Osteocyte (in vitro differentiated cells): ENCODE results near the gene RBM48. TPM values are rescaled to one million over a fixed set of nuclear protein-coding genes. Genes with fewer than 3 reads are reported as not detected.

Experiments
- DNase-seq: peaks from one replicate; pipeline ENCODE4 v3.0.0; 2021; ENCODE audit warnings: mixed read lengths; ENCODE audit not compliant: unreplicated experiment; ENCODE audit errors: extremely low spot score
- H3K27ac Mint-ChIP-seq: one replicate; pipeline ENCODE4 v1.8.0; 2021; ENCODE audit warnings: mild to moderate bottlenecking, mixed read lengths; ENCODE audit not compliant: unreplicated experiment
- H3K27me3 Mint-ChIP-seq: one replicate; pipeline ENCODE4 v1.8.0; 2021; ENCODE audit warnings: mixed read lengths; ENCODE audit not compliant: unreplicated experiment
- H3K36me3 Mint-ChIP-seq: one replicate; pipeline ENCODE4 v1.8.0; 2021; ENCODE audit warnings: mixed read lengths; ENCODE audit not compliant: unreplicated experiment
- H3K4me1 Mint-ChIP-seq: one replicate; pipeline ENCODE4 v1.8.0; 2021; ENCODE audit warnings: mixed read lengths; ENCODE audit not compliant: unreplicated experiment
- H3K4me3 Mint-ChIP-seq: one replicate; pipeline ENCODE4 v1.8.0; 2021; ENCODE audit warnings: mild to moderate bottlenecking, moderate library complexity, mixed read lengths; ENCODE audit not compliant: unreplicated experiment
- H3K9me3 Mint-ChIP-seq: one replicate; pipeline ENCODE4 v1.8.0; 2021; ENCODE audit warnings: mixed read lengths; ENCODE audit not compliant: unreplicated experiment
- CTCF ChIP-seq: fragments of 200-600 bp; sonication (generic); IDR thresholded peaks from 2 replicates; pipeline ENCODE4 v1.5.0; 2021; ENCODE audit warnings: antibody characterized with exemption, mild to moderate bottlenecking, moderate library complexity
- total RNA-seq: library from RNA; stranded (reverse); gene quantifications from 2 replicates; pipeline ENCODE4 v1.2.1, GENCODE V29; 2021

The RBM48 gene
- total RNA-seq, 1 donor from 2014 or later: 15.5 TPM

- Mint-ChIP-seq H3K36me3 (peaks cover 42% of the 10 kb centered on the region), H3K9me3 (no peaks in the 10 kb centered on the region), H3K27ac (no peak overlapping the region), H3K27me3 (no peaks in the 10 kb centered on the region), H3K4me3 (no peak overlapping the region), H3K4me1 (no peaks in the 10 kb centered on the region)
- DNase-seq: no peak
- TF ChIP-seq CTCF: no peak
Observed at GRCh38 chr7:92504563-92504962, 24.0 kb upstream of the RBM48 start.

- Mint-ChIP-seq H3K27me3 (no peaks in the 10 kb centered on the region), H3K4me3 (no peak overlapping the region), H3K27ac (no peak overlapping the region), H3K36me3 (peaks cover 32% of the 10 kb centered on the region), H3K9me3 (no peaks in the 10 kb centered on the region), H3K4me1 (no peaks in the 10 kb centered on the region)
- TF ChIP-seq CTCF: no peak
- no peak for DNase-seq
Observed at GRCh38 chr7:92506363-92506762, 22.2 kb upstream of the RBM48 start.

- Mint-ChIP-seq H3K27me3 (no peaks in the 10 kb centered on the region), H3K4me3 (no peak overlapping the region), H3K4me1 (no peaks in the 10 kb centered on the region), H3K36me3 (peaks cover 35% of the 10 kb centered on the region), H3K9me3 (no peaks in the 10 kb centered on the region), H3K27ac (no peak overlapping the region)
- no peak for DNase-seq
- TF ChIP-seq CTCF: no peak
Observed at GRCh38 chr7:92508946-92509345, 19.6 kb upstream of the RBM48 start.

GRCh38 chr7:92513167-92513902 is 15.3 kb upstream of the RBM48 start:
- H3K4me1 Mint-ChIP-seq: no peaks in the 10 kb centered on the region

GRCh38 chr7:92517631-92518030 is 11.0 kb upstream of the RBM48 start:
- no peak overlapping the region for H3K27ac Mint-ChIP-seq
- no peaks in the 10 kb centered on the region for H3K4me1 Mint-ChIP-seq
- no peaks in the 10 kb centered on the region for H3K9me3 Mint-ChIP-seq
- no peaks in the 10 kb centered on the region for H3K27me3 Mint-ChIP-seq
- no peak overlapping the region for H3K4me3 Mint-ChIP-seq
- peaks cover 26% of the 10 kb centered on the region for H3K36me3 Mint-ChIP-seq
- no peak for TF ChIP-seq CTCF
- DNase-seq: no peak

More at GRCh38 chr7:92513167-92513902, 15.3 kb upstream of the RBM48 start:
- Mint-ChIP-seq H3K27me3 (no peaks in the 10 kb centered on the region), H3K4me3 (no peak overlapping the region), H3K36me3 (peaks cover 30% of the 10 kb centered on the region), H3K27ac (no peak overlapping the region), H3K9me3 (no peaks in the 10 kb centered on the region)
- no peak for DNase-seq
- TF ChIP-seq CTCF: no peak
